ENCODE measurements around the gene OGA. TPM values are rescaled to one million over a fixed set of nuclear protein-coding genes. Genes with fewer than 3 reads are reported as not detected.

The OGA gene
- total RNA-seq, 2 experiments from 2014 or later, result 395 to 416 TPM

- no peak for TF ChIP-seq CTCF (IDR thresholded peaks at IDR 0.05)
- Mint-ChIP-seq H3K4me1 (ENCODE audit: low read depth) (peaks cover 66% of the 10 kb centered on the region), H3K27ac (no peak overlapping the region), H3K4me3 (peak overlapping the region; percentile 52), H3K27me3 (peaks cover 8% of the 10 kb centered on the region), H3K9me3 (no peaks in the 10 kb centered on the region), H3K36me3 (ENCODE audit: low read depth) (no peaks in the 10 kb centered on the region)
- intact Hi-C loops (cut with DNase I, micrococcal nuclease), result loop anchor here (1.0 to 5.0 kb wide), 5 partner anchors 170 to 408 kb away; partner anchors contain the start of gene GBF1 (in 1 of the 2)
- Histone ChIP-seq H3K36me3 (ENCODE audit: insufficient read depth, low read length) (no peaks in the 10 kb centered on the region), H3K4me3 (ENCODE audit: low read length) (peak overlapping the region; percentile 41), H3K27me3 (ENCODE audit: control insufficient read depth in 1 of 2, insufficient read depth in 2 of 2, low read length in 2 of 2) (no peaks in the 10 kb centered on the region), H3K4me1 (ENCODE audit: insufficient read depth, low read length) (peaks cover 64% of the 10 kb centered on the region), H3K27ac (ENCODE audit: low read depth in 1 of 2, low read length in 2 of 2) (no peak overlapping the region), H3K9me3 (ENCODE audit: control insufficient read depth in 1 of 2, insufficient read depth in 1 of 2, low read length in 2 of 2) (no peaks in the 10 kb centered on the region)
- ChIA-PET CTCF (interaction anchor here (1.6 to 3.2 kb wide), 4 partner anchors 21 to 233 kb away, joined by 9 to 32 read pairs (median 16); partner anchors contain the start of gene OGA), POLR2A (interaction anchor here (2.5 to 16.7 kb wide), 2 partner anchors 22 to 216 kb away, joined by 10 to 223 read pairs; partner anchors contain the start of genes ARMH3 and OGA)
- DNase-seq (peak in 12 of 14 experiments; percentile 27 to 82 (median 58)), ATAC-seq (ENCODE audit: poor library complexity) (peak; percentile 43)
Observed at GRCh38 chr10:101839416-101840063, 21.3 kb upstream of the OGA start.

GRCh38 chr10:101839002-101839401 lies 20.8 kb upstream of the OGA start:
- no peak for DNase-seq
- no peaks in the 10 kb centered on the region for H3K9me3 ChIP-seq (ENCODE audit: control insufficient read depth in 1 of 2, insufficient read depth in 1 of 2, low read length in 2 of 2)
- Mint-ChIP-seq H3K27me3 (peaks cover 5% of the 10 kb centered on the region), H3K36me3 (ENCODE audit: low read depth) (no peaks in the 10 kb centered on the region), H3K4me3 (peak overlapping the region; percentile 21), H3K27ac (no peak overlapping the region), H3K9me3 (no peaks in the 10 kb centered on the region), H3K4me1 (ENCODE audit: low read depth) (peaks cover 66% of the 10 kb centered on the region)
- H3K4me1 ChIP-seq (ENCODE audit: insufficient read depth, low read length), result peaks cover 64% of the 10 kb centered on the region
- TF ChIP-seq CTCF (IDR thresholded peaks at IDR 0.05), result no peak
- intact Hi-C loops (cut with DNase I, micrococcal nuclease), result loop anchor here in 1 of 2 experiments (5.0 kb wide), 1 partner anchor 408 kb away; the partner anchor contains the start of gene GBF1
- POLR2A ChIA-PET, result interaction anchor here (2.5 to 16.7 kb wide), 2 partner anchors 22 to 216 kb away, joined by 10 to 223 read pairs; partner anchors contain the start of genes ARMH3 and OGA
- no peaks in the 10 kb centered on the region for H3K36me3 ChIP-seq (ENCODE audit: insufficient read depth, low read length)
- H3K27ac ChIP-seq (ENCODE audit: low read depth in 1 of 2, low read length in 2 of 2), result no peak overlapping the region
- H3K27me3 ChIP-seq (ENCODE audit: control insufficient read depth in 1 of 2, insufficient read depth in 2 of 2, low read length in 2 of 2), result no peaks in the 10 kb centered on the region
- no peak for ATAC-seq (ENCODE audit: poor library complexity)
- CTCF ChIA-PET, result interaction anchor here (2.5 to 3.2 kb wide), 3 partner anchors 20 to 170 kb away, joined by 12 to 32 read pairs (median 20); partner anchors contain the start of gene OGA
- no peak overlapping the region for H3K4me3 ChIP-seq (ENCODE audit: low read length)

GRCh38 chr10:101838416-101838970 lies 20.2 kb upstream of the OGA start:
- Mint-ChIP-seq H3K4me1 (ENCODE audit: low read depth) (peaks cover 69% of the 10 kb centered on the region), H3K27me3 (peaks cover 5% of the 10 kb centered on the region), H3K9me3 (no peaks in the 10 kb centered on the region), H3K27ac (no peak overlapping the region), H3K36me3 (ENCODE audit: low read depth) (no peaks in the 10 kb centered on the region), H3K4me3 (peak overlapping the region; percentile 21)
- ChIA-PET CTCF (interaction anchor here (1.6 kb wide), 1 partner anchor 172 kb away, joined by 5 read pairs; no protein-coding TSS in a partner anchor), POLR2A (interaction anchor here (16.7 kb wide), 1 partner anchor 21 kb away, joined by 223 read pairs; the partner anchor contains the start of gene OGA)
- Histone ChIP-seq H3K4me1 (ENCODE audit: insufficient read depth, low read length) (peaks cover 64% of the 10 kb centered on the region), H3K27ac (ENCODE audit: low read depth in 1 of 2, low read length in 2 of 2) (no peak overlapping the region), H3K36me3 (ENCODE audit: insufficient read depth, low read length) (no peaks in the 10 kb centered on the region), H3K9me3 (ENCODE audit: control insufficient read depth in 1 of 2, insufficient read depth in 1 of 2, low read length in 2 of 2) (no peaks in the 10 kb centered on the region), H3K4me3 (ENCODE audit: low read length) (no peak overlapping the region), H3K27me3 (ENCODE audit: control insufficient read depth in 1 of 2, insufficient read depth in 2 of 2, low read length in 2 of 2) (no peaks in the 10 kb centered on the region)
- DNase-seq, result peak in 1 of 14 experiments; percentile 14
- no peak for TF ChIP-seq CTCF (IDR thresholded peaks at IDR 0.05)
- intact Hi-C loops (cut with DNase I, micrococcal nuclease), result loop anchor here in 1 of 2 experiments (5.0 kb wide), 1 partner anchor 409 kb away; the partner anchor contains the start of gene GBF1
- no peak for ATAC-seq (ENCODE audit: poor library complexity)

Measured in CD4-positive, alpha-beta T cell (primary cell).